Measurements from ENCODE around the gene PEA15. TPM values are rescaled to one million over a fixed set of nuclear protein-coding genes. Genes with fewer than 3 reads are reported as not detected.

PEA15 gene
- total RNA-seq, 1 donor from 2014 or later = 197 TPM

- H3K4me1 Mint-ChIP-seq (ENCODE audit: unreplicated experiment) = peaks cover 10% of the 10 kb centered on the region
- no peak overlapping the region for H3K27ac Mint-ChIP-seq (ENCODE audit: unreplicated experiment)
- H3K36me3 Mint-ChIP-seq (ENCODE audit: unreplicated experiment) = peaks cover 27% of the 10 kb centered on the region
- no peaks in the 10 kb centered on the region for H3K9me3 Mint-ChIP-seq (ENCODE audit: unreplicated experiment)
- no peak for DNase-seq (ENCODE audit: extremely low spot score, unreplicated experiment)
- H3K27me3 Mint-ChIP-seq (ENCODE audit: unreplicated experiment) = no peaks in the 10 kb centered on the region
- H3K4me3 Mint-ChIP-seq (ENCODE audit: unreplicated experiment) = no peak overlapping the region
- no peak for TF ChIP-seq CTCF (IDR thresholded peaks at IDR 0.05)
Observed at GRCh38 chr1:160239582-160240299, 34.6 kb downstream of the PEA15 start.

DNA sequence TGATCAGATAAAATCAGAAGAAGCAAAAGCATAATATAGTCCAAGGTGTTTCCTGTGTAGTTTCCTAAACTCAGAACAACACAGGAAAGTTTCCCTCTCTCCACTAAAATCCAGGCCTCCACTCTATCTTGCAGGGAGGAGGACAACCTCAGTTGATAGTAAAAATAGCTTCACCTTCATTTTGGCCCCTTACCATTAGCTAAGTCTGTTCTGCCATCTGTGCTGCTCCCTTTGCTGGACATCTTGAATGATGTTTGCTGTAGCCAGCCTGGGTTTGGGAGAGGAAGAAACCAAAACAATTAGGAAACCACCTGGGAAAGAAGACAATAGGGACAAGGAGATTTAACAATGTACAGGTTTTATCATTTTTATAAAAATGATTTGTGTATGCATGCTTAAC is 38.6 kb downstream of the PEA15 start:
- Mint-ChIP-seq H3K4me3 (ENCODE audit: unreplicated experiment) (no peak overlapping the region), H3K27me3 (ENCODE audit: unreplicated experiment) (no peaks in the 10 kb centered on the region), H3K4me1 (ENCODE audit: unreplicated experiment) (peaks cover 34% of the 10 kb centered on the region), H3K9me3 (ENCODE audit: unreplicated experiment) (no peaks in the 10 kb centered on the region), H3K27ac (ENCODE audit: unreplicated experiment) (peak overlapping the region; percentile 9), H3K36me3 (ENCODE audit: unreplicated experiment) (peaks cover 20% of the 10 kb centered on the region)
- TF ChIP-seq CTCF (IDR thresholded peaks at IDR 0.05) = no peak
- DNase-seq (ENCODE audit: extremely low spot score, unreplicated experiment) = no peak

DNA sequence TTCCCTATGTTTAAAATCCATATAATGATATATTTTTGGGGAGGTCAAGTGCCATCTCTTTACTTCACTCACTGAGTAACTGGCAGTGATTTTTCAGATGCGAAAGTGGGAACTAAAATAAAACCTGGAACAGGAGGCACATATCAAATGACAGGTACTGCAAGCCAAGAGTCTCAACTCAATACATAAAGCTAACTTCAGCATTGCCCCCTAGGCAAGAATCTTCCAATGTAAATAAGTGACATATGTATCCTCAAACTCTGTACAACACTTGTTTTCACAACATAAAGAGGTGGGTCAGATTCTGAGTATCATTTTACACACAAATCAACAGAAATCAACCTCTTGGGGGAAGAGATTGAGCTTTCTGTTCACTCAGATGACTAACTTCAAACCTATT is 39.0 kb downstream of the PEA15 start:
- peaks cover 34% of the 10 kb centered on the region for H3K4me1 Mint-ChIP-seq (ENCODE audit: unreplicated experiment)
- H3K27ac Mint-ChIP-seq (ENCODE audit: unreplicated experiment) = peak overlapping the region; percentile 43
- H3K27me3 Mint-ChIP-seq (ENCODE audit: unreplicated experiment) = no peaks in the 10 kb centered on the region
- H3K9me3 Mint-ChIP-seq (ENCODE audit: unreplicated experiment) = no peaks in the 10 kb centered on the region
- no peak for TF ChIP-seq CTCF (IDR thresholded peaks at IDR 0.05)
- no peak for DNase-seq (ENCODE audit: extremely low spot score, unreplicated experiment)
- no peak overlapping the region for H3K4me3 Mint-ChIP-seq (ENCODE audit: unreplicated experiment)
- peaks cover 16% of the 10 kb centered on the region for H3K36me3 Mint-ChIP-seq (ENCODE audit: unreplicated experiment)

- no peak for DNase-seq (ENCODE audit: extremely low spot score, unreplicated experiment)
- Mint-ChIP-seq H3K27me3 (ENCODE audit: unreplicated experiment) (no peaks in the 10 kb centered on the region), H3K4me3 (ENCODE audit: unreplicated experiment) (no peak overlapping the region), H3K4me1 (ENCODE audit: unreplicated experiment) (peaks cover 38% of the 10 kb centered on the region), H3K9me3 (ENCODE audit: unreplicated experiment) (no peaks in the 10 kb centered on the region), H3K36me3 (ENCODE audit: unreplicated experiment) (peaks cover 7% of the 10 kb centered on the region), H3K27ac (ENCODE audit: unreplicated experiment) (peak overlapping the region; percentile 59)
- no peak for TF ChIP-seq CTCF (IDR thresholded peaks at IDR 0.05)
Observed at GRCh38 chr1:160245434-160245833, 40.2 kb downstream of the PEA15 start.

GRCh38 chr1:160247053-160247452 is 41.9 kb downstream of the PEA15 start:
- Mint-ChIP-seq H3K4me1 (ENCODE audit: unreplicated experiment) (peaks cover 39% of the 10 kb centered on the region), H3K9me3 (ENCODE audit: unreplicated experiment) (no peaks in the 10 kb centered on the region), H3K36me3 (ENCODE audit: unreplicated experiment) (peaks cover 8% of the 10 kb centered on the region), H3K27ac (ENCODE audit: unreplicated experiment) (no peak overlapping the region), H3K27me3 (ENCODE audit: unreplicated experiment) (no peaks in the 10 kb centered on the region), H3K4me3 (ENCODE audit: unreplicated experiment) (no peak overlapping the region)
- TF ChIP-seq CTCF (IDR thresholded peaks at IDR 0.05) = no peak
- no peak for DNase-seq (ENCODE audit: extremely low spot score, unreplicated experiment)
